Measurements from ENCODE around the gene KIAA1549.

DNA sequence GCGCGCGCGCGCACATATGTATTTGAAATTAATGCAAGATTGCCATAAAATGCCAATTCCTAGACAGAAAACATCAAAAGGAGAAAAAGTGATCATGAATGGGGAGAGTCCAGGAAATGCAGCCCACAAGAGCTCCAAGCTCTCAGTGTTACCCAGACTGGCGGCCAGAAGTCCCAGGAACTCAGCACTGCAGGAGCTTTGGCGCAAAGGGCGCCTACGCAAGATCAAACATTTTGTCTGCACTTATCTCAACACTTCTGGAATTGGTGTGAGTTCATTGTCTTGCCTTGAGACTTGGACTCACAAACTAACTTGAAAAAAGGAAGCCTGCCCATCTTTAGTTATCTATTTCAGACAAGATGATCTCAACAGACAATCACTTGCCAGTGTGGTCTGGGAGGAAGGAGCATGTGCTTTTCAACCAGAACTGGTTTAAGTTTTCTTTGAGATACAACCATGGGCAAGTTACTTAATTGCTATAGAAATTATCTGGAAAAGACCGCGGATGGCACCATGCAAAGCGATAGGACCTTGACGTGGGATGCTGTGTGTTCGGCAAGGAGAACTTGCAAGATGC, 77.2 kb downstream of the KIAA1549 start:
- TF ChIP-seq CTCF (IDR thresholded peaks at IDR 0.05) (no peak), POLR2A (IDR thresholded peaks at IDR 0.05) (no peak)

All from lower leg skin (tissue), 3 donors.